ENCODE measurements around the gene ZNF112.

Gene ZNF112

DNA sequence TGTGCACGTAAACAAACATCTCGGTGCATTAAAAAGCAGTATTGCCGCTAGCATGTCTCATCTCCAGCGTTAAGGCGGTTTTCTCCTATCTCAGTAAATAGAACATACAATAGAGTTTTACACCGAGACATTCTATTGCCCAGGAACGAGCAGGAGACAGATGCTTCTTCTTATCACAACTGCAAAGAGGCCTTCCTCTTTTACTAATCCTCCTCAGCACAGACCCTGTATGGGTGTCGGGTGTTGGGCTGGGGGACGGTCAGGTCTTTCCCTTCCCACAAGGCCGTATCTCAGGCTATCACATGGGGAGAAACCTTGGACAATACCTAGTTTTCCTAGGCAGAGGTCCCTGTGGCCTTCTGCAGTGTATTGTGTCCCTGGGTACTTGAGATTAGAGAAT, 75.6 kb downstream of the ZNF112 start:
- DNase-seq: no peak

DNA sequence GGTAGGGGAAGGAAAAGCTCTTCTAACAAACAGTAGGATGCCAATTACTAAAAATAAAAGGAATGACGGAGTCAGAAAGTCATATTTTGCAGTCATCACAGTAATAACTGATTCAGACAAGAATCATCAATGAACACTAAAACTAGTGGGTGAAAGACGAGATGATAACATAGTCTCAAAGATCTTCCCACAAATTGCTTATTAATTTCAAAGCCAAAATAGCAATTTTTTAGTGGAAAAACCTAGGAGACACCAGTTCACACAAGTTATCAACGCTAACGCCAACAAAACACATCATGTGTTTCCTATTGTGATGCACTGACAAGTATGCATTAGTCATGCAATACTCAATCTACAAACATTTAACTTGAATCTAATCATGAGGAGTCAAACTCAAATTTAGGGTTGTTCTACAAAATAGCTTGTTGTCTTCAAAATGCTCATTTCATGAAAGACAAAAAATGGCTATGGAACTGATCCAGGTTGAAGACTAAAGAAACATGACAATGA, 78.2 kb downstream of the ZNF112 start:
- no peak for DNase-seq

DNA sequence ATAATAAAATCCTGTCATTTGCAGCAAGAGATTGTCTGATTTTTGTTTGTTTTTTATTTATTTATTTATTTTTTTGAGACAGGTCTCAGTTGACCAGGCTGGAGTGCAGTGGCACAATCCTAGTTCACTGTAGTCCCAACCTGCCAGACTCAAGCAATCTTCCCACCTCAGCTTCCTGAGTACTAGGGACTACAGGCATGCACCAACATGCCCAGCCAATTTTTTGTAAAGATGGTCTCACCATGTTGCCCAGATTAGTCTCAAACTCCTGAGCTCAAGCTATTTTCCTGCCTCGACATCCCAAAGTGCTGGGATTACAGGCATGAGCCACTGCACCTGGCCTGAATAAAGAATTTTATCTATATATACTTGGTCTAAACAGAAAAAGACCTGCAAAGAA, 79.1 kb downstream of the ZNF112 start:
- no peak for DNase-seq
